HG03066 (cell line): Measurements from ENCODE around the gene UAP1.

Source experiments
- ATAC-seq: cut with Tn5 transposase; IDR thresholded peaks from one replicate; pipeline ENCODE4 v1.9.1; 2021; ENCODE audit warnings: low read depth; ENCODE audit not compliant: unreplicated experiment

The UAP1 gene

GRCh38 chr1:162561616-162562469 lies at the start of gene UAP1:
Gene UAP1 (plus strand): TSS chr1:162561722. CDS start chr1:162566069, 4,347 bp downstream.
- peak; percentile 36 for ATAC-seq

- no peak for ATAC-seq
These were observed 34.2 kb upstream of the UAP1 start for GRCh38 chr1:162527314-162527713.

GRCh38 chr1:162530307-162530987 lies 31.1 kb upstream of the UAP1 start:
- ATAC-seq = peak; percentile 89

- no peak for ATAC-seq
These were observed 30.6 kb upstream of the UAP1 start for GRCh38 chr1:162530988-162531319.

- ATAC-seq = no peak
These were observed 26.0 kb upstream of the UAP1 start for GRCh38 chr1:162535501-162535900.

GRCh38 chr1:162536511-162536910 lies 25.0 kb upstream of the UAP1 start:
- no peak for ATAC-seq

GRCh38 chr1:162537216-162537615 lies 24.3 kb upstream of the UAP1 start:
- no peak for ATAC-seq

- ATAC-seq = no peak
These were observed 22.6 kb upstream of the UAP1 start for GRCh38 chr1:162538815-162539431.

GRCh38 chr1:162541619-162542141 lies 19.8 kb upstream of the UAP1 start:
- no peak for ATAC-seq

- ATAC-seq = no peak
These were observed 18.3 kb upstream of the UAP1 start for GRCh38 chr1:162543228-162543627.

- ATAC-seq = no peak
These were observed 13.4 kb upstream of the UAP1 start for GRCh38 chr1:162548170-162548569.

GRCh38 chr1:162549001-162549400 lies 12.5 kb upstream of the UAP1 start:
- no peak for ATAC-seq

- no peak for ATAC-seq
These were observed 10.6 kb upstream of the UAP1 start for GRCh38 chr1:162550925-162551324.

GRCh38 chr1:162551969-162552683 lies 9.4 kb upstream of the UAP1 start:
- no peak for ATAC-seq

- ATAC-seq = no peak
These were observed 8.8 kb upstream of the UAP1 start for GRCh38 chr1:162552684-162553252.

GRCh38 chr1:162554258-162554657 lies 7.3 kb upstream of the UAP1 start:
- ATAC-seq = no peak

GRCh38 chr1:162557536-162557935 lies 4.0 kb upstream of the UAP1 start:
- ATAC-seq = no peak

GRCh38 chr1:162560303-162561036 lies 1.1 kb upstream of the UAP1 start:
- no peak for ATAC-seq

GRCh38 chr1:162561037-162561615 lies 396 bp upstream of the UAP1 start:
- ATAC-seq = peak; percentile 95
